ENCODE results near the gene NDEL1.

DNA sequence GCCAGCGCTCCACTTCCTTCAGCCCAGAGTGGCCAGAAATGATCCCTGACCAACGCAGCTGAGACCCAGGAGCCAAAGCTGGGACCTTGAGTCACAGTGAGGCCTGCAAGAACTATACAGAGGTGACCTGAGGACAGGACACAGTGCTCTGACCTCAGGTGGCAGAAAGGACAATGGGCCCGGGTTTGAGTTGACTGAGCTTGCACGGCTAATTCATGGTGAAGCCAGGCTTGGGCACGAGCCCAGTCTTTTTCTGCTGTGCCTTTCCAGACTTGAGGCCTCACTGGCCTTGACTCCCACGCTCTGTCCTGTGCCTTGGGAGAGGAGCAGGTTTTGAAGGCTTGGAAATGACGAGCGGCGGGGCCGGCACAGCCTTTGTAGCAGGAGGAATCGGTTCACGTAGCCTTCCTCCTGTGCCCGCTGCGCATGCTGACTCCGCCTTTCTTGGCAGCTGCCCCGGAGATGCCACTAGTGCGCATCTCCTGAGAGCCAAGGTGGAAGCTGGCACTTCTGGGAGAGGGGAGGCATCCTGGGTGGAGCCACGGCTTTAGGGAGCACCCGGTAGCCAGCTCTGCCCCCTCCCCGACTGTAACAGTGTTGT is 34.9 kb downstream of the NDEL1 start:
- TF ChIP-seq, protein P1, sequence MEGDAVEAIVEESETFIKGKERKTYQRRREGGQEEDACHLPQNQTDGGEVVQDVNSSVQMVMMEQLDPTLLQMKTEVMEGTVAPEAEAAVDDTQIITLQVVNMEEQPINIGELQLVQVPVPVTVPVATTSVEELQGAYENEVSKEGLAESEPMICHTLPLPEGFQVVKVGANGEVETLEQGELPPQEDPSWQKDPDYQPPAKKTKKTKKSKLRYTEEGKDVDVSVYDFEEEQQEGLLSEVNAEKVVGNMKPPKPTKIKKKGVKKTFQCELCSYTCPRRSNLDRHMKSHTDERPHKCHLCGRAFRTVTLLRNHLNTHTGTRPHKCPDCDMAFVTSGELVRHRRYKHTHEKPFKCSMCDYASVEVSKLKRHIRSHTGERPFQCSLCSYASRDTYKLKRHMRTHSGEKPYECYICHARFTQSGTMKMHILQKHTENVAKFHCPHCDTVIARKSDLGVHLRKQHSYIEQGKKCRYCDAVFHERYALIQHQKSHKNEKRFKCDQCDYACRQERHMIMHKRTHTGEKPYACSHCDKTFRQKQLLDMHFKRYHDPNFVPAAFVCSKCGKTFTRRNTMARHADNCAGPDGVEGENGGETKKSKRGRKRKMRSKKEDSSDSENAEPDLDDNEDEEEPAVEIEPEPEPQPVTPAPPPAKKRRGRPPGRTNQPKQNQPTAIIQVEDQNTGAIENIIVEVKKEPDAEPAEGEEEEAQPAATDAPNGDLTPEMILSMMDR (IDR thresholded peaks at IDR 0.05; ENCODE audit: insufficient read depth, low read length, poor library complexity, severe bottlenecking), result no peak
- no peak for TF ChIP-seq EZH2phosphoT487 (conservative IDR thresholded peaks at IDR 0.05; ENCODE audit: low read length)

All from SU-DHL-6 (cell line).